ENCODE results near the gene RBM41. TPM values are rescaled to one million over a fixed set of nuclear protein-coding genes. Genes with fewer than 3 reads are reported as not detected.
A peak's percentile ranks its signal among the peaks of the same experiment; 100 is the strongest.
"Not testable (repeated sequence)": the region's sequence is repeated elsewhere in the genome, so short reads cannot be mapped to it uniquely, and the experiment has no call there.

The RBM41 gene
- total RNA-seq = 12.4 TPM
- 5.4 TPM for polyA plus RNA-seq
- long read RNA-seq, donor 1 = 0 reads
- long read RNA-seq, donor 2, partial matches to known transcripts = 0 of 1 reads
- long read RNA-seq, donor 2, other reads (novel, unspliced or antisense) = 0 of 1 reads
- long read RNA-seq, donor 3 = 0 reads
- long read RNA-seq, donor 4, partial matches to known transcripts = 0 of 1 reads
- long read RNA-seq, donor 4, other reads (novel, unspliced or antisense) = 0 of 1 reads
- long read RNA-seq, donor 5 = 0 reads
- long read RNA-seq, donor 6 = 0 reads
- long read RNA-seq, donor 7 = 0 reads
- long read RNA-seq, donor 8 = 0 reads
- long read RNA-seq, donor 9 = 0 reads
- long read RNA-seq, donor 10 = 0 reads

DNA sequence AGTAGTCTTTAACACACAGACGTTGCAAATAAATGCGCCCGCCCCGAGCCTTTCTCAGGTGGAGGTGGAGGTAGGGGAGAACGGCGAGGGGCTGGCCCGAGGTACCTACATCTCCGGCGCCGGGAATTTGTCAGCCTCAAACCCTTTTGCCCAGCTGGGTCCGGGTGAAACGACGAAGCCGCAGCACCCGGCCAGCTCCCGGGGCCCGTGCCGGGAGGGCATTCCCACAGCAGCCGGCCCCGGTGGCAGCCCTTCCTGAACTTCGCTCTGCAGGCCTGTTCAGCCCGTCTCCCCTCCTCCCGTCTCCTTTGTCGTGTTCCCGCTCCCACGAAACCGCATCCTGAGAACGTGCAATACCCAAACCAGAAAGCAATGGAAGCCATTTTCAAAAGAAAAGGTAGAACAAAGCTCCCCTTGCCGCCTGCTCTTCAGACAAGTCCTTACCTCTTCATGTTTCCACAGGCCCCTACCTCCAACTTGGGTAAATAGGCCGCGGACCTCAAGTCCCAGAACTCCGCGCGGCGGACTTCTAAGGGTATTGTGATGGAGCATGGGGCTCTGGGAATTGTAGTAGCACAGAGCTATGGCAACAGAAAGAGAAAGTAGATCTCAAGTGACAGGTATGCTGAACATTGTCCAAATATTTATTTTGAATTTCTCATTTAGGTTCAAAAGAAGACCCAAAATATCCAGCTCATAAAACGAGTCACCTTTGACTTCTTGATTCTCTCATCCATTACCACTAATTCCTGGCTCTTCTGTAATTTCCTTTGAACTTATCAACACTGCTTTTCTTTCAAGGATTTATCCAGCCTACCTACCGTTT is at the start of gene RBM41:
Gene RBM41 (minus strand): TSS at position 501 of the 826 bp plus-strand sequence. CDS start 49 bp downstream, at position 452.
- Histone ChIP-seq H3K9me3 (ENCODE audit: control insufficient read depth in 2 of 2, insufficient read depth in 1 of 2, low read length in 1 of 2) (no peaks in the 10 kb centered on the region), H3K4me3 (ENCODE audit: low read length in 2 of 2) (peak within 1 kb of the TSS; percentile 59 to 68)
- WGBS = 1% methylated on average over 37 of the region's 37 CpGs

GRCh38 chrX:107168257-107168656 is 49.6 kb upstream of the RBM41 start:
- H3K4me1 ChIP-seq (ENCODE audit: control insufficient read depth in 2 of 2, insufficient read depth in 2 of 2, low read length in 2 of 2) = no peaks in the 10 kb centered on the region
- no peak overlapping the region for H3K4me3 ChIP-seq (ENCODE audit: low read length in 2 of 2)
- H3K27ac ChIP-seq (ENCODE audit: low read depth in 1 of 2, low read length in 1 of 2) = no peak overlapping the region
- DNase-seq (ENCODE audit: low read depth in 6 of 9, low spot score in 9 of 9) = no peak
- no peaks in the 10 kb centered on the region for H3K27me3 ChIP-seq (ENCODE audit: control insufficient read depth in 2 of 2, insufficient read depth in 1 of 2, low read length in 1 of 2)
- H3K36me3 ChIP-seq (ENCODE audit: control insufficient read depth in 2 of 2, insufficient read depth in 2 of 2, low read length in 1 of 2) = no peaks in the 10 kb centered on the region
- no peaks in the 10 kb centered on the region for H3K9me3 ChIP-seq (ENCODE audit: control insufficient read depth in 2 of 2, insufficient read depth in 1 of 2, low read length in 1 of 2)

More for the DNA sequence above, at the start of gene RBM41:
- Histone ChIP-seq H3K27ac (ENCODE audit: low read depth in 1 of 2, low read length in 1 of 2) (peak within 1 kb of the TSS; percentile 65), H3K27me3 (ENCODE audit: control insufficient read depth in 2 of 2, insufficient read depth in 1 of 2, low read length in 1 of 2) (peaks cover 0 to 3% of the 10 kb centered on the region in 2 donors), H3K36me3 (ENCODE audit: control insufficient read depth in 2 of 2, insufficient read depth in 2 of 2, low read length in 1 of 2) (peaks cover 4 to 25% of the 10 kb centered on the region in 2 donors), H3K4me1 (ENCODE audit: control insufficient read depth in 2 of 2, insufficient read depth in 2 of 2, low read length in 2 of 2) (peaks cover 0 to 2% of the 10 kb centered on the region in 2 donors)
- peak; percentile 55 to 92 (median 77) for DNase-seq (ENCODE audit: low read depth in 6 of 9, low spot score in 9 of 9)

GRCh38 chrX:107167163-107167921 is 48.7 kb upstream of the RBM41 start:
- Histone ChIP-seq H3K4me1 (ENCODE audit: control insufficient read depth in 2 of 2, insufficient read depth in 2 of 2, low read length in 2 of 2) (no peaks in the 10 kb centered on the region), H3K36me3 (ENCODE audit: control insufficient read depth in 2 of 2, insufficient read depth in 2 of 2, low read length in 1 of 2) (no peaks in the 10 kb centered on the region), H3K4me3 (ENCODE audit: low read length in 2 of 2) (no peak overlapping the region), H3K9me3 (ENCODE audit: control insufficient read depth in 2 of 2, insufficient read depth in 1 of 2, low read length in 1 of 2) (no peaks in the 10 kb centered on the region), H3K27ac (ENCODE audit: low read depth in 1 of 2, low read length in 1 of 2) (no peak overlapping the region), H3K27me3 (ENCODE audit: control insufficient read depth in 2 of 2, insufficient read depth in 1 of 2, low read length in 1 of 2) (no peaks in the 10 kb centered on the region)
- DNase-seq (ENCODE audit: low read depth in 6 of 9, low spot score in 9 of 9) = no peak
- over 99% methylated on average over 3 of the region's 3 CpGs for WGBS

- not testable (repeated sequence) for H3K4me3 ChIP-seq (ENCODE audit: low read length in 2 of 2); DNase-seq (ENCODE audit: low read depth in 6 of 9, low spot score in 9 of 9); H3K27ac ChIP-seq (ENCODE audit: low read depth in 1 of 2, low read length in 1 of 2); H3K27me3 ChIP-seq (ENCODE audit: control insufficient read depth in 2 of 2, insufficient read depth in 1 of 2, low read length in 1 of 2); H3K4me1 ChIP-seq (ENCODE audit: control insufficient read depth in 2 of 2, insufficient read depth in 2 of 2, low read length in 2 of 2); H3K9me3 ChIP-seq (ENCODE audit: control insufficient read depth in 2 of 2, insufficient read depth in 1 of 2, low read length in 1 of 2); H3K36me3 ChIP-seq (ENCODE audit: control insufficient read depth in 2 of 2, insufficient read depth in 2 of 2, low read length in 1 of 2)
- 97% methylated on average over 4 of the region's 4 CpGs for WGBS
These were observed 39.0 kb upstream of the RBM41 start for GRCh38 chrX:107157618-107158017.

GRCh38 chrX:107155621-107156430 is 37.2 kb upstream of the RBM41 start:
- not testable (repeated sequence) for H3K36me3 ChIP-seq (ENCODE audit: control insufficient read depth in 2 of 2, insufficient read depth in 2 of 2, low read length in 1 of 2); H3K4me1 ChIP-seq (ENCODE audit: control insufficient read depth in 2 of 2, insufficient read depth in 2 of 2, low read length in 2 of 2); H3K9me3 ChIP-seq (ENCODE audit: control insufficient read depth in 2 of 2, insufficient read depth in 1 of 2, low read length in 1 of 2); H3K27me3 ChIP-seq (ENCODE audit: control insufficient read depth in 2 of 2, insufficient read depth in 1 of 2, low read length in 1 of 2)
- peak overlapping the region in 1 of 2 donors; percentile 35 for H3K4me3 ChIP-seq (ENCODE audit: low read length in 2 of 2)
- DNase-seq (ENCODE audit: low read depth in 6 of 9, low spot score in 9 of 9) = peak in 1 of 9 donors; percentile 0
- H3K27ac ChIP-seq (ENCODE audit: low read depth in 1 of 2, low read length in 1 of 2) = peak overlapping the region in 1 of 2 donors; percentile 56
- WGBS = 39% methylated on average over 27 of the region's 32 CpGs

- Histone ChIP-seq H3K36me3 (ENCODE audit: control insufficient read depth in 2 of 2, insufficient read depth in 2 of 2, low read length in 1 of 2) (no peaks in the 10 kb centered on the region), H3K27ac (ENCODE audit: low read depth in 1 of 2, low read length in 1 of 2) (peak overlapping the region; percentile 8 to 56), H3K4me1 (ENCODE audit: control insufficient read depth in 2 of 2, insufficient read depth in 2 of 2, low read length in 2 of 2) (peaks cover 0 to 3% of the 10 kb centered on the region in 2 donors), H3K9me3 (ENCODE audit: control insufficient read depth in 2 of 2, insufficient read depth in 1 of 2, low read length in 1 of 2) (no peaks in the 10 kb centered on the region), H3K4me3 (ENCODE audit: low read length in 2 of 2) (peak overlapping the region in 1 of 2 donors; percentile 35), H3K27me3 (ENCODE audit: control insufficient read depth in 2 of 2, insufficient read depth in 1 of 2, low read length in 1 of 2) (no peaks in the 10 kb centered on the region)
- 96% methylated on average over 6 of the region's 6 CpGs for WGBS
- DNase-seq (ENCODE audit: low read depth in 6 of 9, low spot score in 9 of 9) = peak in 4 of 9 donors; percentile 1 to 50 (median 17)
These were observed 36.4 kb upstream of the RBM41 start for GRCh38 chrX:107154787-107155620.

DNA sequence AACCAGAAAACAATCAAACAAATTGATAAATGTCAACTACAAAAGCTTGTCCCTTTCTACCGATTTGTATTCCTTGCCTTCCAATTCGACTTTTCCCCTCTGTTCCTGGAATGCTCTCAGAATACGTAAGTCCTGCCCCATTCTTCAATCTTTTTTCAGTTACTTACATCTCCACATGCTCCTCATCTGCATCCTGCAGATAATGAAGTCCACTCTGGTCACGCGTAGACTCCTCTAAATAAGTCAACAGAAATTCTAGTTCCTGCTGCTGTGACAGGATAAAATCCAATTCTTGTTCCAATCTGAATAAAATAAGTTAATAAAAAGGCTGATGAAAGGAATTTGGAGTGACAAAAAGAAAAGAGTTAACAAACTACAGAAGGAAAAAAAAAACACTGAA is 34.4 kb upstream of the RBM41 start:
- H3K4me1 ChIP-seq (ENCODE audit: control insufficient read depth in 2 of 2, insufficient read depth in 2 of 2, low read length in 2 of 2) = peaks cover 0 to 3% of the 10 kb centered on the region in 2 donors
- no peak overlapping the region for H3K4me3 ChIP-seq (ENCODE audit: low read length in 2 of 2)
- DNase-seq (ENCODE audit: low read depth in 6 of 9, low spot score in 9 of 9) = no peak
- H3K36me3 ChIP-seq (ENCODE audit: control insufficient read depth in 2 of 2, insufficient read depth in 2 of 2, low read length in 1 of 2) = no peaks in the 10 kb centered on the region
- WGBS = 94% methylated on average over 5 of the region's 5 CpGs
- no peak overlapping the region for H3K27ac ChIP-seq (ENCODE audit: low read depth in 1 of 2, low read length in 1 of 2)
- H3K9me3 ChIP-seq (ENCODE audit: control insufficient read depth in 2 of 2, insufficient read depth in 1 of 2, low read length in 1 of 2) = no peaks in the 10 kb centered on the region
- no peaks in the 10 kb centered on the region for H3K27me3 ChIP-seq (ENCODE audit: control insufficient read depth in 2 of 2, insufficient read depth in 1 of 2, low read length in 1 of 2)

GRCh38 chrX:107146670-107147069 is 28.0 kb upstream of the RBM41 start:
- no peaks in the 10 kb centered on the region for H3K9me3 ChIP-seq (ENCODE audit: control insufficient read depth in 2 of 2, insufficient read depth in 1 of 2, low read length in 1 of 2)
- DNase-seq (ENCODE audit: low read depth in 6 of 9, low spot score in 9 of 9) = no peak
- H3K27ac ChIP-seq (ENCODE audit: low read depth in 1 of 2, low read length in 1 of 2) = no peak overlapping the region
- no peak overlapping the region for H3K4me3 ChIP-seq (ENCODE audit: low read length in 2 of 2)
- H3K27me3 ChIP-seq (ENCODE audit: control insufficient read depth in 2 of 2, insufficient read depth in 1 of 2, low read length in 1 of 2) = no peaks in the 10 kb centered on the region
- H3K4me1 ChIP-seq (ENCODE audit: control insufficient read depth in 2 of 2, insufficient read depth in 2 of 2, low read length in 2 of 2) = no peaks in the 10 kb centered on the region
- H3K36me3 ChIP-seq (ENCODE audit: control insufficient read depth in 2 of 2, insufficient read depth in 2 of 2, low read length in 1 of 2) = no peaks in the 10 kb centered on the region

All from thymus (tissue), 14 donors.